Naive B cell (primary cell): Measurements from ENCODE around the gene SDR42E2. TPM values are rescaled to one million over a fixed set of nuclear protein-coding genes. Genes with fewer than 3 reads are reported as not detected.

Source experiments
- ATAC-seq, 2 donors: fragments of 150-1000 bp; cut with Tn5 transposase; 2 replicates each; pipeline ENCODE4 v1.10.0; 2021; ENCODE audit warnings: low read depth in 2 of 2, mild to moderate bottlenecking in 2 of 2, moderate library complexity in 2 of 2
- DNase-seq: peaks from one replicate; pipeline ENCODE4 v3.0.0; 2022
- H3K27ac Mint-ChIP-seq, 6 donors: one replicate each; pipeline ENCODE4 v1.8.0; 2020 to 2022; ENCODE audit warnings: mild to moderate bottlenecking in 6 of 6, mixed read lengths in 6 of 6, moderate library complexity in 5 of 6, inconsistent platforms in 2 of 6
- H3K27me3 Mint-ChIP-seq, 3 donors: one replicate each; pipeline ENCODE4 v1.8.0; 2021 to 2022; ENCODE audit warnings: mixed read lengths in 3 of 3, mild to moderate bottlenecking in 1 of 3
- H3K36me3 Mint-ChIP-seq, 2 donors: one replicate each; pipeline ENCODE4 v1.8.0; 2020 to 2022; ENCODE audit warnings: mixed read lengths in 2 of 2, inconsistent platforms in 1 of 2, mild to moderate bottlenecking in 1 of 2
- H3K4me1 Mint-ChIP-seq, 3 donors: one replicate each; pipeline ENCODE4 v1.8.0; 2020 to 2022; ENCODE audit warnings: mixed read lengths in 3 of 3, inconsistent platforms in 1 of 3, mild to moderate bottlenecking in 1 of 3, moderate library complexity in 1 of 3
- H3K4me3 Mint-ChIP-seq, 8 donors: one replicate each; pipeline ENCODE4 v1.8.0; 2020 to 2022; ENCODE audit warnings: mild to moderate bottlenecking in 8 of 8, mixed read lengths in 8 of 8, moderate library complexity in 8 of 8, inconsistent platforms in 2 of 8
- H3K9me3 Mint-ChIP-seq, 7 donors: one replicate each; pipeline ENCODE4 v1.8.0; 2020 to 2022; ENCODE audit warnings: mixed read lengths in 7 of 7, mild to moderate bottlenecking in 5 of 7, inconsistent platforms in 2 of 7, moderate library complexity in 1 of 7
- polyA plus RNA-seq, 6 donors: library from polyadenylated mRNA; unstranded; fragments of 300-500 nt; fragmentation: Illumina TruSeq; gene quantifications; one replicate each; pipeline ENCODE4 v1.2.3, GENCODE V29; 2021; ENCODE audit warnings: low read depth in 6 of 6

SDR42E2 gene
- polyA plus RNA-seq, 6 donors from 2014 or later: 0.21 to 1.2 (median 0.81) TPM; not detected in 1

DNA sequence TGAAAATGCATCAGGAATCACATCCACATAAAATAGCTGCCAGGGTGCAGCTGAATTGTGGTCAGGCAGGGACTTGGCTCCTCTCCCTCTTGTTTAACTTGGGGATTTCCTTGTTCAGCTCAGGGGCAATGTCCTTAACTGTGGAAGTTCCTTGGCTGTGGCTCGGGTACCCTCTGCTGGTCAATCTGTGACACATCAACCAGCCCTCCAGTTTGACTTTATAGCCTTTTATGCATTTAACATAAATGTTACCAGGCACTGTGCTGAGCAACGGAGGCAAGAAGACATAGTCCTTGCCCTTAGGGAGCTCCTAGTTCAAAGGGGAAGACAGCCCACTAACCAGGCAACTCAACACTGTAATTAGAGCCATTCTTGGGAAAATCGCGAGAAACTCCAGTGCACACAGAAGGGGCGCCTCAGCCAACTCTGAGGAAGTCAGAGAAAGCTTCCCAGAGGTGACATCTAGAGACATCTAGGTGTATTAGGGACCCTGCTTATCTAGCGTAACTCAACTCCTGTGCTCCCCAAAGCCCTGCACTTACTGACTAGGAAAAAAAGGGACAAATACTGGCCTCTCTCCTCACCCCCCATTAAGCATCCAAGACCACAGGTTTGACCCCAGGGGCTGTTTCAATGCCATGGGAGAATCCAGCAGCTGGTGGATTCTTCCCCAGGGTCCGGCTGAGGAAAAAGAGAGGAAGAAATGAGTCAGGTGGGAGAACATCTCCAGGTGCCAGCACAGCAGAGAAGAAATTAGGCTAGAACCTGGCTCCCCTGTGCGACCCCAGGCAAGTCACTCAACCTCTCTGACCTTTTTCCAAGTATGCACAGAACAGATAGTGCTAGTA, 26.5 kb downstream of the SDR42E2 start:
- H3K4me1 Mint-ChIP-seq: peaks cover 31 to 55% (median 46%) of the 10 kb centered on the region in 3 donors
- peak overlapping the region; percentile 81 to 100 (median 96) for H3K4me3 Mint-ChIP-seq
- DNase-seq (peak; percentile 64), ATAC-seq (no peak)
- H3K27ac Mint-ChIP-seq: peak overlapping the region; percentile 97 to 100 (median 100)
- H3K27me3 Mint-ChIP-seq: no peaks in the 10 kb centered on the region
- no peaks in the 10 kb centered on the region for H3K36me3 Mint-ChIP-seq
- H3K9me3 Mint-ChIP-seq: peaks cover 0 to 5% (median 0%) of the 10 kb centered on the region in 7 donors

DNA sequence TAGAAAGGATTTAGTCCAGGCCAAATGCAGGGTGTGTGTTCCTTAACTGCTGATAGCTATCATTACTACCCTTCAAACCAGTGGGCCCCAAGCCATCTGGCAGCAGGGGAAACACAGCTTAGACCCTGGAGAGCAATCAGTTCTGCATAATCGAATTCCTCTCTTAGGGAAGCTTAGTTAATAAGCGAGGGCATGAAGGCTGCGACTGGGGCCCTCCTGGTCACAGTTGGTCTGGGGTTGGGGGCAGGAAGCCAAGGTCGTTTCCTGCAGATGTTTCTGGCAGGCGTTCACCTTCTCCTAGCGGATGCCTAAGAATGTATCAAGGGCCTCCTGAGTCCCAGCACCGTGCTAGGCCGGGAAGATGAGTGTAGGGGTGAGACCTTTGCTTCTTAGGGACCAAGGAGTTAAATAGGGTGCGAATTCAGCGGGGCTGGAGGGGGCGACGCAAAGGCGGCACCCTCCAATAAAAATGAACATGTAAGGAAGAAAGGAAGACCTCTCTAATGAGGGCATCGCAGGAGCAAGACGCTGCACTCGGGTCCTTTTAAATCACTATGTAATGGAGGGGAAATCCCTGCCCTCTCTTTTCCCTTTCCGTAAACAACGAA, 27.3 kb downstream of the SDR42E2 start:
- no peak for ATAC-seq
- peaks cover 38 to 62% (median 53%) of the 10 kb centered on the region in 3 donors for H3K4me1 Mint-ChIP-seq

DNA sequence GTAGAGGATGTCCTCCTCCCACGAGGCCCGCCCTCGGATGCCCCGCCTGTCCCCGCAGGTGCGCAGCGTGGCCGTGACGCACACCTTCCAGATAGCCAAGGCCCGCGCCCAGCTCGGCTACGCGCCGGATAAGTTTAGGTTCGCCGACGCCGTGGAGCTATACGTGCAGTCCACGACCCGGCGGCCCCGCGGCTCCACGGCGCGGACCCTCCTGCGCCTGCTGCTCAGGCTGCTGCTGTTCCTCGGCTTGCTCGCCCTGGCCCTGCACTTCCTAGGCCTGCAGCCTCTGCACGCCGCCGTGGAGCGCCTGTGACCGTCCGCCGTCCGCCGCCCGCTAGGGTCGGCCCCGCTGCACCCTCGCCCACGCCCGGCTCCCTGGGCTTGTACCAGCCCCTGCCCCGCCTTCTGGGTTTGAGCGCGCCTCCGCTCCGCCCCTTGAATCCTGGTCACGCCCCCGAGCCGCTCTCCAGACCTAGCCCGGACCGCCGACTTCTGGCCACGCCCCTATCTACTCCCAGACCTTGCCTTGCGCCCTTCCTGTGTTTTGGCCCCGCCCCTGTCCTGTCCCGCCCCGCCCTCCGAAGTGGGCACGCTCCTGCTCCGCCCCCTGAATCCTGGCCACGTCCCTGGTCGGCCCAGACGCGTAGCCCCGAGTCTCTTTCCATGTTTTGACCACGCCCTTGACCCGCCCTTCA, 27.9 kb downstream of the SDR42E2 start:
- DNase-seq (peak; percentile 90), ATAC-seq (peak; percentile 47 to 53)
- Mint-ChIP-seq H3K4me1 (peaks cover 44 to 69% (median 58%) of the 10 kb centered on the region in 3 donors), H3K9me3 (peaks cover 0 to 7% (median 0%) of the 10 kb centered on the region in 7 donors), H3K4me3 (peak overlapping the region; percentile 81 to 100 (median 96)), H3K36me3 (no peaks in the 10 kb centered on the region), H3K27me3 (no peaks in the 10 kb centered on the region), H3K27ac (peak overlapping the region; percentile 97 to 100 (median 100))

More for the DNA sequence above, 27.3 kb downstream of the SDR42E2 start:
- Mint-ChIP-seq H3K9me3 (peaks cover 0 to 7% (median 0%) of the 10 kb centered on the region in 7 donors), H3K4me3 (peak overlapping the region; percentile 81 to 100 (median 96)), H3K27ac (peak overlapping the region; percentile 97 to 100 (median 100)), H3K27me3 (no peaks in the 10 kb centered on the region), H3K36me3 (no peaks in the 10 kb centered on the region)
- DNase-seq: no peak

DNA sequence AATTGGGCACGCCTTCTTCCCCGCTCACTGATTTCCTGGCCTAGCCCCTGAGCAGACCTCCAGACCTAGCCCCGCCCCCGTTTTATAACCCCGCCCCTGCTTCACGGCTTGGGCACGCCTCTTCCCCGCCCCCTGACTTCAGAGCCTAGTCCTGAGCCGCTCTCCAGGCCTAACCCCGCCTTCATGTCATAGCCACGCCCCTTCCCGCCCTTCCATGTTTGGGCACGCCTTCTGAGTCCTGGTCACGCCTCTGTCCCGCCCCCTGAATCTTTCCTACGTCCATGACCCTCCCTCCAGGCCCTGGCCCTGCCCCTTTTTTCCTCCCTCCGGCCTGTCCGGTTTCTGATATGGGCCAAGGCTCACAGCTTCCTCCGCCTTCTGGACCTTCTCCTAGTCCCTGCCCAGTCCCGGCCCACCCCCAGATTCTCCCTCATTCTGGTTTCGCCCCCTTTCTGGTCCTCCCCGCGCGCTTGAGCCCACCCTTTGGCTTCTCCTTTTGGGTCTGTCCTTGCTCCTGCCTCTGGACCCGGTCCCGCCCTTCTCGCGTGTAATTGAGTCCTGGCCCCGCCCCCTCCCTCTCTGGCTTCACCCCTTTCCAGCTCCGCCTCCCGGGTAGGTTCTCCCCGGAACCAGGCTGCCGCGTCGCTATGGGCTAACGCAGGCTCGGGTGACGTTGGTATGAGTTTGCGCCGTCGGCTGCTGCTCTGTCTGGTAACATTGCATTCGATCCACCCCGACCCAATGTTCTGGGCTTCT, 28.6 kb downstream of the SDR42E2 start:
- peak; percentile 50 to 51 for ATAC-seq
- H3K36me3 Mint-ChIP-seq: no peaks in the 10 kb centered on the region

DNA sequence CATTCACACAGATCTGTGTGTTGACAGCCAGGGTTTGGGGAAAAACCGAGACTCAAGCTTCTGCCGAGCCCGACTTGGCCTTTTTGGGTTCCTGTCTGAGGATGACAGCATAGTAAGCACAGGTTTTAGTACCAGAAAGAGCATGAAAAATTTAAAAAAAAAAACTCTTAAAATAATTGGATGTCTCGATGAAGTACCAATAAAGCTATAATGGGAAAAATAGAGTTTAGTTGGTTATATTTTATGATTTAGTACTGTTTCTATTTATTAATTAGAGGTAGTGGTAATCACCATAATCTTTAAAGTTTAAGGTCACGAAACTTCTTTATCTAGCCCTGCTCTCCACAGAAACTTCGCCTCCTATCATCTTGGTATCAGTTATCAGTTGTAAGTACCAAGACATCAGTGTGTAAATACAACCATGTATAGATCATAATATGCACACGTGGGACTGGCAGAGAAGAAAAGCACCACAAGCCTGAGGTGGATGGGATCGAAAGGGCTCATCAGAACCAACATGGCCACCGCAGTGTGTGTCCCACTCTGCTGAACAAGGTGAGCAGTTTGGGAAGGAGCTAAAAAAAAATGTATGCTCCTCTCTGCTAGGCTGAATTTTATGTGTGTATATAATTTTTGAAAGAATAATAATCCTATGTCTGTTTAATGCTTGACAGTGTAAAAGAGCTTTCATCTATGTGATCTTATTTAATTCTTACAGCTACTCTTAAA, 29.4 kb downstream of the SDR42E2 start:
- no peak for DNase-seq
- Mint-ChIP-seq H3K36me3 (no peaks in the 10 kb centered on the region), H3K27ac (peak overlapping the region; percentile 97 to 100 (median 100)), H3K4me3 (peak overlapping the region; percentile 81 to 100 (median 96)), H3K9me3 (peaks cover 0 to 7% (median 0%) of the 10 kb centered on the region in 7 donors), H3K4me1 (peaks cover 50 to 82% (median 64%) of the 10 kb centered on the region in 3 donors), H3K27me3 (peaks cover 0 to 4% (median 0%) of the 10 kb centered on the region in 3 donors)
- ATAC-seq: no peak

More for the DNA sequence above, 28.6 kb downstream of the SDR42E2 start:
- DNase-seq: peak; percentile 99
- Mint-ChIP-seq H3K4me1 (peaks cover 50 to 76% (median 64%) of the 10 kb centered on the region in 3 donors), H3K27ac (peak overlapping the region; percentile 97 to 100 (median 100)), H3K9me3 (peaks cover 0 to 7% (median 0%) of the 10 kb centered on the region in 7 donors), H3K27me3 (peaks cover 0 to 4% (median 0%) of the 10 kb centered on the region in 3 donors), H3K4me3 (peak overlapping the region; percentile 81 to 100 (median 96))

DNA sequence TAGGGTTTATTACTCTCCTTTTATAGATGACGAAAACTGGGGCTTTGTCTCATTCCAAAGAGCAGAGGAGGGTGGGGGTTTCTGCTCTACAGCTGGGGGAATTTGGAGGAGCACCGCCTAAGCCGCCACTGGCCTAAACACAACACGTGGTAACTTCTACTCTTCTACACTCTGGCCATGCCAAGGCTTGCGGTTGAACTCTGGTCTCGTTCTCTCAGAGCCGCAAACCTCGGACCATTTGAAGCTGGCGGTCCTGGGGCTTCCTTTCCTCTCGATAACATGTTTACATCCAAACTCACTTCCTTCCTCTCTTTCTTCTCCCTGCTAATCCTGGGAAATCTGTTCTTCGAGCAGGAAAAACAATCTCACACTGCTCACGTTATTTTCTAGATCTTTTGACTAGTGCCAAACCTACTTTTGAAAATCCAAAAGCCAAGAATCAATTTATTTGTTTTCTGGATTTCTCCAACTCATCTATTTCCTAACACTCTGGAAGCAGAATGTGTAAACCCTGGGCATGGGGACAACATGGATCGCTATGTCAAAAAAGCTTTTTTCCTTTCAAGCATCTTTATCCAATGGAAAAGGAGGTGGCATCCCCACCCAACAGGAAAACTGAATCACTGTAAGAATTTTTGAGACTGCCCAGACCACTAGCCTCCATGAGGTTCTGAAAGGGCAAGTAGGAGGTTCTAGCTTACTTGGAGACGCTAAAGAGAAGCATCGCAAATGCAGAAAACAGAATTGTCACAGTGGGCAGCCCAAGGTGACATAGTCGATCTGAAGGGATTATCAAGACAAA, 30.2 kb downstream of the SDR42E2 start:
- DNase-seq (peak; percentile 77), ATAC-seq (peak; percentile 22 to 30)
- Mint-ChIP-seq H3K4me1 (peaks cover 54 to 83% (median 64%) of the 10 kb centered on the region in 3 donors), H3K27me3 (peaks cover 0 to 4% (median 0%) of the 10 kb centered on the region in 3 donors), H3K36me3 (no peaks in the 10 kb centered on the region), H3K27ac (peak overlapping the region; percentile 97 to 100 (median 100)), H3K4me3 (peak overlapping the region; percentile 74 to 100 (median 90)), H3K9me3 (peaks cover 0 to 7% (median 0%) of the 10 kb centered on the region in 7 donors)

DNA sequence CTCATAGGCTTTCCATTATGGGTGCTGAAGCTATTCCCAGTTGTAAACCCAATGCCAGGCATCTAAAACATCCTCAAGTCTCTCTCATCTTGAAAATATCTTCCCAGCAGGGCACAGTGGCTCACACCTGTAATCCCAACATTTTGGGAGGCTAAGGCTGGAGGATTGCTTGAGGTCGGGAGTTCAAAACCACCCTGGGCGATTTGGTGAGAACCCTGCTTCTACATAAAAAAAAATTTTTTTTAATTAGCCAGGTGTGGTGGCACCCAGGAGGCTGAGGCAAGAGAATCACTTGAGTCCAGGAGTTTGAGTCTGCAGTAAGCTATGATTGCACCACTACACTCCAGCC, 30.7 kb downstream of the SDR42E2 start:
- peak overlapping the region; percentile 97 to 100 (median 100) for H3K27ac Mint-ChIP-seq
- peaks cover 0 to 7% (median 0%) of the 10 kb centered on the region in 7 donors for H3K9me3 Mint-ChIP-seq
- no peaks in the 10 kb centered on the region for H3K36me3 Mint-ChIP-seq
- no peak for DNase-seq
- peaks cover 52 to 78% (median 62%) of the 10 kb centered on the region in 3 donors for H3K4me1 Mint-ChIP-seq
- ATAC-seq: no peak
- H3K27me3 Mint-ChIP-seq: peaks cover 0 to 4% (median 0%) of the 10 kb centered on the region in 3 donors
- peak overlapping the region in 3 of 8 donors; percentile 15 to 96 (median 84) for H3K4me3 Mint-ChIP-seq

DNA sequence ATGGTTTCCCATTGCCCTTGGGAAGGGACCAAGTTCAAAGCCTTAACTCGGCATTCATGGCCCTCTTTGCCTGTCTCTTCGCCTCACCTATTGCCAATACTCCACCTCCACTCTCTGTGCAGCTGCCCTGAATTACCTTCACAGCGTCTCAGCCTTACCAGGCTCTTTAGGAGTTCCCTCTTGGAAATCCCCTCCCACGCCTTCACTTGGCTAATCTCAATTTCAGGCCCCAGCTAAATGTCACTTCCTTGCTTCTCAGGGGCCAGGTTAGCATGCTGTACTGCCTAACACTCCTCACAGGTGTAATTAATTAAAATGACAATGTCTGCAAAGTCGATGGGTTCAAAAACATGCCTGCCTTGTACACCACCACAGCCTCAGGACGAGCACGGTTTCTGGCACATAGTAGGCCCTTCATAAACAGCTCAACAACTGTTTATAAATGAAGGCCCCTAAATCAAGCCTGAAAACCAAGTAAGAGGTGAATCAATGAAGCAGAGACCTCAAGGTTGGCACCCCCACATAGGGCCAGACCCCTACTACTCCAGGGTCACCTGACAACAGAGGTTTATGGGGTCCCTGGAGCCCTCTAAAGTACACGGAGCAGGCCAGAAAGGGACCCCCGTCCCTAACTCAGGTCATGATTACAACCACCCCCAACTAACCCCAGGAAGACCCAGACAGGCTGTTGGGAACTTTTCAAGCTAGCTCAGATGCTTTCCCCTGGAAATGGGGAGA, 32.6 kb downstream of the SDR42E2 start:
- peaks cover 0 to 7% (median 0%) of the 10 kb centered on the region in 7 donors for H3K9me3 Mint-ChIP-seq
- DNase-seq (peak; percentile 59), ATAC-seq (peak in 1 of 2 donors; percentile 1)
- H3K4me3 Mint-ChIP-seq: peak overlapping the region in 7 of 8 donors; percentile 76 to 94 (median 92)
- H3K4me1 Mint-ChIP-seq: peaks cover 35 to 60% (median 46%) of the 10 kb centered on the region in 3 donors
- peaks cover 0 to 4% (median 0%) of the 10 kb centered on the region in 3 donors for H3K27me3 Mint-ChIP-seq
- no peaks in the 10 kb centered on the region for H3K36me3 Mint-ChIP-seq
- H3K27ac Mint-ChIP-seq: peak overlapping the region; percentile 94 to 100 (median 98)

DNA sequence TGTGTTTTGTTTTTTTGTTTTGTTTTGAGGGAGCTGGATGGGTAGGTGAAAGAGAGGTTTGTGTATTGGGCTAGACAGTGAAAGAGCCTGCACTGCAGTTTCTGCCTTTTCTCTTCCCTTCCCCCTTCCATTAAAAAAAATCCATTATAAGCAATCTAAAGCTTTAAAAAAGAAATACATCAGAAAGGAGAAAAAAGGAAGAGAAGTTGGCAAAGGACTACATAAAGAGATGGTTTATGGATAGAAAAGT, 33.1 kb downstream of the SDR42E2 start:
- H3K27ac Mint-ChIP-seq: peak overlapping the region; percentile 94 to 100 (median 98)
- H3K4me1 Mint-ChIP-seq: peaks cover 35 to 60% (median 45%) of the 10 kb centered on the region in 3 donors
- DNase-seq: no peak
- peak overlapping the region; percentile 76 to 95 (median 92) for H3K4me3 Mint-ChIP-seq
- ATAC-seq: no peak
- no peaks in the 10 kb centered on the region for H3K36me3 Mint-ChIP-seq
- H3K9me3 Mint-ChIP-seq: peaks cover 0 to 7% (median 0%) of the 10 kb centered on the region in 7 donors
- peaks cover 0 to 4% (median 0%) of the 10 kb centered on the region in 3 donors for H3K27me3 Mint-ChIP-seq

DNA sequence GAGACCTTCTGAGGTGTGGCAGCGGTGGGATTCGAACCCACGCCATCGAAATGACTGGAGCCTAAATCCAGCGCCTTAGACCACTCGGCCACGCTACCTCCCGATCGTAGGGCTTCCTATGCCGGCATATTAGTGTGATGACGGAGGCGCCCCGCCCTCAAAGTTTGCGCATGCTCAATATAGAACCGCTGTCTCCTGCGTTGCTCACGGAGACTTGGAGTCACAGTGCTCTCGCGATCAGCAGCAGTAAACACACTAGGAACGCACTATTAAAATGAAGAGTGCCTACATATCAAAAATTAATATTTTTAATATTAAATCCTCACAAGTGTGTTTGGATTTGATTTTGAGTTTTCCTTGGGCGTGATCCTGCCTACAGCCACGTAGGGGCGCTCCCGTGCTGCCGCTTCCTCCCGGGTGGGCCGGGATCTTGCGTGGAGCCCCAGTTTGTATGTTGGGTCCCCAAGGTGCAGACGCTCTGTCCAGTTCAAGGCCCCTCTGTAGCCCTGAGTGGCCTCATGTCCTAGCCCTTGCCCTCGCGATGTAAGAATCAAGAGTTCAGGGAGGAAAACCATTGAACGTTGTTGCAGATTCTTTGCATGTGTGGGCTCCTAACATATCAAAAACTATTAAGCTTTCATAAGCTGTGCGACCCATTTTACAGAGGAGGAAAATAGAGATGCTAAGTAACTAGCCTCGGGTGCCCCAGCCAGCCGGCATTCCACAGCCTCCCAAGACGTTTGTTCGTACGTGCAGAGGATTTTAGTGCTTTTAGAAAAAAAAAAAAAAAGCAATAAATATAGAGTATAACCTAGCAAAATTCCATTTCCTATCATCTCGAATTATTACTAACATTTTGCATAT, 33.6 kb downstream of the SDR42E2 start:
- Mint-ChIP-seq H3K9me3 (peaks cover 0 to 7% (median 0%) of the 10 kb centered on the region in 7 donors), H3K4me1 (peaks cover 35 to 55% (median 41%) of the 10 kb centered on the region in 3 donors), H3K36me3 (no peaks in the 10 kb centered on the region), H3K4me3 (peak overlapping the region; percentile 76 to 95 (median 92)), H3K27me3 (peaks cover 0 to 4% (median 0%) of the 10 kb centered on the region in 3 donors), H3K27ac (peak overlapping the region; percentile 94 to 100 (median 98))
- ATAC-seq: peak; percentile 2 to 12
- DNase-seq: peak; percentile 89
